IPS-20b (cell line): ENCODE data around the gene ID3.

ENCODE experiments used
- H3K27ac ChIP-seq: one replicate; pipeline ENCODE4 v1.5.1; 2013; ENCODE audit warnings: low read length
- H3K27me3 ChIP-seq: 2 replicates; pipeline ENCODE4 v1.6.1; 2013; ENCODE audit warnings: mild to moderate bottlenecking, low read length, inconsistent platforms; ENCODE audit not compliant: insufficient read depth
- H3K36me3 ChIP-seq: 2 replicates; pipeline ENCODE4 v1.6.1; 2013; ENCODE audit warnings: low read depth, mild to moderate bottlenecking, inconsistent platforms, low read length, moderate library complexity; ENCODE audit not compliant: insufficient read depth
- H3K4me1 ChIP-seq: 2 replicates; pipeline ENCODE4 v1.6.1; 2013; ENCODE audit warnings: mild to moderate bottlenecking, control low read depth, inconsistent platforms, low read length, moderate library complexity; ENCODE audit not compliant: insufficient read depth
- H3K4me3 ChIP-seq: 2 replicates; pipeline ENCODE4 v1.5.1; 2013; ENCODE audit warnings: mild to moderate bottlenecking, low read length, inconsistent platforms
- H3K9ac ChIP-seq: 2 replicates; pipeline ENCODE4 v1.6.1; 2013; ENCODE audit warnings: low read depth, mild to moderate bottlenecking, inconsistent platforms, low read length, moderate library complexity
- H3K9me3 ChIP-seq: 2 replicates; pipeline ENCODE4 v1.6.1; 2013; ENCODE audit warnings: mild to moderate bottlenecking, low read depth, low read length, inconsistent platforms; ENCODE audit not compliant: insufficient read depth

The ID3 gene

GRCh38 chr1:23594927-23595353 is 35.6 kb upstream of the ID3 start:
- Histone ChIP-seq H3K36me3 (no peaks in the 10 kb centered on the region), H3K27ac (no peak overlapping the region), H3K4me3 (no peak overlapping the region), H3K4me1 (peaks cover 30% of the 10 kb centered on the region), H3K27me3 (no peaks in the 10 kb centered on the region), H3K9ac (no peak overlapping the region), H3K9me3 (no peaks in the 10 kb centered on the region)

GRCh38 chr1:23594149-23594907 is 35.0 kb upstream of the ID3 start:
- no peak overlapping the region for H3K27ac ChIP-seq
- H3K9me3 ChIP-seq, result no peaks in the 10 kb centered on the region
- H3K4me1 ChIP-seq, result peaks cover 27% of the 10 kb centered on the region
- no peaks in the 10 kb centered on the region for H3K27me3 ChIP-seq
- no peaks in the 10 kb centered on the region for H3K36me3 ChIP-seq
- H3K9ac ChIP-seq, result no peak overlapping the region
- no peak overlapping the region for H3K4me3 ChIP-seq

GRCh38 chr1:23593556-23594148 is 34.4 kb upstream of the ID3 start:
- Histone ChIP-seq H3K4me3 (no peak overlapping the region), H3K9ac (no peak overlapping the region), H3K4me1 (peaks cover 24% of the 10 kb centered on the region), H3K27me3 (no peaks in the 10 kb centered on the region), H3K36me3 (no peaks in the 10 kb centered on the region), H3K27ac (no peak overlapping the region), H3K9me3 (no peaks in the 10 kb centered on the region)

- no peaks in the 10 kb centered on the region for H3K9me3 ChIP-seq
- no peak overlapping the region for H3K4me3 ChIP-seq
- no peak overlapping the region for H3K27ac ChIP-seq
- H3K27me3 ChIP-seq, result no peaks in the 10 kb centered on the region
- H3K36me3 ChIP-seq, result no peaks in the 10 kb centered on the region
- H3K9ac ChIP-seq, result no peak overlapping the region
- peaks cover 22% of the 10 kb centered on the region for H3K4me1 ChIP-seq
Observed at GRCh38 chr1:23593042-23593521, 33.8 kb upstream of the ID3 start.

- H3K4me3 ChIP-seq, result no peak overlapping the region
Observed at GRCh38 chr1:23592209-23592892, 33.0 kb upstream of the ID3 start.

GRCh38 chr1:23591460-23592208 is 32.3 kb upstream of the ID3 start:
- Histone ChIP-seq H3K27me3 (no peaks in the 10 kb centered on the region), H3K4me3 (no peak overlapping the region), H3K36me3 (no peaks in the 10 kb centered on the region), H3K9me3 (no peaks in the 10 kb centered on the region), H3K9ac (no peak overlapping the region), H3K27ac (no peak overlapping the region), H3K4me1 (peaks cover 8% of the 10 kb centered on the region; the same call in 1 of the 2 replicates)

More at GRCh38 chr1:23592209-23592892, 33.0 kb upstream of the ID3 start:
- H3K27ac ChIP-seq, result no peak overlapping the region
- H3K4me1 ChIP-seq, result peaks cover 14% of the 10 kb centered on the region; the same call in 1 of the 2 replicates
- H3K36me3 ChIP-seq, result no peaks in the 10 kb centered on the region
- no peaks in the 10 kb centered on the region for H3K9me3 ChIP-seq
- H3K27me3 ChIP-seq, result no peaks in the 10 kb centered on the region
- no peak overlapping the region for H3K9ac ChIP-seq

GRCh38 chr1:23590058-23590783 is 30.9 kb upstream of the ID3 start:
- Histone ChIP-seq H3K4me1 (0 out of 2 replicates have a peak, but pooled peaks cover 4% of the 10 kb centered on the region), H3K9ac (no peak overlapping the region), H3K4me3 (no peak overlapping the region), H3K9me3 (no peaks in the 10 kb centered on the region), H3K27me3 (no peaks in the 10 kb centered on the region), H3K27ac (no peak overlapping the region), H3K36me3 (no peaks in the 10 kb centered on the region)

GRCh38 chr1:23589585-23589986 is 30.3 kb upstream of the ID3 start:
- H3K9me3 ChIP-seq, result no peaks in the 10 kb centered on the region
- 0 out of 2 replicates have a peak, but pooled peaks cover 4% of the 10 kb centered on the region for H3K4me1 ChIP-seq
- no peak overlapping the region for H3K4me3 ChIP-seq
- H3K27me3 ChIP-seq, result no peaks in the 10 kb centered on the region
- no peak overlapping the region for H3K9ac ChIP-seq
- H3K27ac ChIP-seq, result no peak overlapping the region
- no peaks in the 10 kb centered on the region for H3K36me3 ChIP-seq

GRCh38 chr1:23588749-23589548 is 29.6 kb upstream of the ID3 start:
- 0 out of 2 replicates have a peak, but pooled peaks cover 4% of the 10 kb centered on the region for H3K4me1 ChIP-seq
- H3K36me3 ChIP-seq, result no peaks in the 10 kb centered on the region
- no peak overlapping the region for H3K4me3 ChIP-seq
- no peak overlapping the region for H3K9ac ChIP-seq
- no peak overlapping the region for H3K27ac ChIP-seq
- no peaks in the 10 kb centered on the region for H3K27me3 ChIP-seq
- no peaks in the 10 kb centered on the region for H3K9me3 ChIP-seq

- Histone ChIP-seq H3K9me3 (no peaks in the 10 kb centered on the region), H3K9ac (no peak overlapping the region), H3K27ac (no peak overlapping the region), H3K4me1 (0 out of 2 replicates have a peak, but pooled peaks cover 4% of the 10 kb centered on the region), H3K36me3 (no peaks in the 10 kb centered on the region), H3K4me3 (no peak overlapping the region), H3K27me3 (no peaks in the 10 kb centered on the region)
Observed at GRCh38 chr1:23585321-23586022, 26.2 kb upstream of the ID3 start.
